Activated T-helper 1 cell treated with anti-CD3 and anti-CD28 coated beads, Interleukin-12 subunit alpha, Interleukin-12 subunit beta, Interleukin-2, Interleukin-4 antibody, amounts not matched to agents 30 ng/mL and 10 ng/mL and 1 ng/mL, durations not matched to agents 14 hours and 24 hours and 36 hours (primary cell): ENCODE results near the gene SSBP3. TPM values are rescaled to one million over a fixed set of nuclear protein-coding genes. Genes with fewer than 3 reads are reported as not detected.

Experiments
- DNase-seq: peaks from one replicate; pipeline ENCODE4 v3.0.0; 2021; ENCODE audit warnings: low spot score
- H3K27ac Mint-ChIP-seq: one replicate; pipeline ENCODE4 v1.8.0; 2021; ENCODE audit warnings: mild to moderate bottlenecking, mixed read lengths
- H3K27me3 Mint-ChIP-seq: one replicate; pipeline ENCODE4 v1.8.0; 2022; ENCODE audit warnings: mild to moderate bottlenecking, moderate library complexity, mixed read lengths; ENCODE audit not compliant: insufficient read depth
- H3K36me3 Mint-ChIP-seq: one replicate; pipeline ENCODE4 v1.8.0; 2021; ENCODE audit warnings: low read depth, mixed read lengths
- H3K4me1 Mint-ChIP-seq: one replicate; pipeline ENCODE4 v1.8.0; 2021; ENCODE audit warnings: low read depth, mixed read lengths
- H3K4me3 Mint-ChIP-seq: one replicate; pipeline ENCODE4 v1.8.0; 2021; ENCODE audit warnings: mild to moderate bottlenecking, moderate library complexity, mixed read lengths
- H3K9me3 Mint-ChIP-seq: one replicate; pipeline ENCODE4 v1.8.0; 2021; ENCODE audit warnings: mixed read lengths
- intact Hi-C: fragments of 100-400 bp; cut with micrococcal nuclease; formaldehyde crosslinking; loops from one replicate; pipeline ENCODE4 v1.15.1; 2024
- total RNA-seq: library from RNA; stranded (reverse); gene quantifications from 2 replicates; pipeline ENCODE4 v1.2.3, GENCODE V29; 2022

Gene SSBP3
- total RNA-seq, 1 donor from 2014 or later = 98.0 TPM

- Mint-ChIP-seq H3K9me3 (no peaks in the 10 kb centered on the region), H3K27me3 (no peaks in the 10 kb centered on the region), H3K36me3 (peaks cover 6% of the 10 kb centered on the region), H3K4me3 (no peak overlapping the region), H3K27ac (peak overlapping the region; percentile 44), H3K4me1 (peaks cover 5% of the 10 kb centered on the region)
- no peak for DNase-seq
- intact Hi-C loops = no loop called here
Observed at GRCh38 chr1:54256522-54257345, 149.5 kb downstream of the SSBP3 start.

- no peak for DNase-seq
- no peak overlapping the region for H3K4me3 Mint-ChIP-seq
- H3K27me3 Mint-ChIP-seq = no peaks in the 10 kb centered on the region
- intact Hi-C loops = no loop called here
- H3K9me3 Mint-ChIP-seq = no peaks in the 10 kb centered on the region
- no peak overlapping the region for H3K27ac Mint-ChIP-seq
- H3K4me1 Mint-ChIP-seq = peaks cover 5% of the 10 kb centered on the region
- peaks cover 7% of the 10 kb centered on the region for H3K36me3 Mint-ChIP-seq
Observed at GRCh38 chr1:54255026-54255702, 151.0 kb downstream of the SSBP3 start.

GRCh38 chr1:54254055-54254454, 152.1 kb downstream of the SSBP3 start:
- Mint-ChIP-seq H3K27me3 (no peaks in the 10 kb centered on the region), H3K4me1 (peaks cover 5% of the 10 kb centered on the region), H3K27ac (no peak overlapping the region), H3K36me3 (peaks cover 12% of the 10 kb centered on the region), H3K9me3 (no peaks in the 10 kb centered on the region), H3K4me3 (no peak overlapping the region)
- intact Hi-C loops = no loop called here
- DNase-seq = no peak

GRCh38 chr1:54253480-54253879, 152.7 kb downstream of the SSBP3 start:
- DNase-seq = no peak
- H3K9me3 Mint-ChIP-seq = no peaks in the 10 kb centered on the region
- peaks cover 5% of the 10 kb centered on the region for H3K4me1 Mint-ChIP-seq
- peaks cover 12% of the 10 kb centered on the region for H3K36me3 Mint-ChIP-seq
- intact Hi-C loops = no loop called here
- H3K4me3 Mint-ChIP-seq = no peak overlapping the region
- no peak overlapping the region for H3K27ac Mint-ChIP-seq
- no peaks in the 10 kb centered on the region for H3K27me3 Mint-ChIP-seq

GRCh38 chr1:54252371-54252936, 153.7 kb downstream of the SSBP3 start:
- DNase-seq = no peak
- intact Hi-C loops = no loop called here
- Mint-ChIP-seq H3K36me3 (peaks cover 14% of the 10 kb centered on the region), H3K27me3 (no peaks in the 10 kb centered on the region), H3K9me3 (no peaks in the 10 kb centered on the region), H3K27ac (peak overlapping the region; percentile 19), H3K4me1 (peaks cover 5% of the 10 kb centered on the region), H3K4me3 (no peak overlapping the region)

- H3K27ac Mint-ChIP-seq = no peak overlapping the region
Observed at GRCh38 chr1:54250670-54251069, 155.5 kb downstream of the SSBP3 start.

GRCh38 chr1:54249819-54250435, 156.3 kb downstream of the SSBP3 start:
- Mint-ChIP-seq H3K27me3 (no peaks in the 10 kb centered on the region), H3K36me3 (peaks cover 12% of the 10 kb centered on the region), H3K9me3 (no peaks in the 10 kb centered on the region), H3K27ac (no peak overlapping the region), H3K4me3 (no peak overlapping the region), H3K4me1 (peaks cover 5% of the 10 kb centered on the region)
- DNase-seq = no peak
- intact Hi-C loops = no loop called here

More at GRCh38 chr1:54250670-54251069, 155.5 kb downstream of the SSBP3 start:
- H3K4me3 Mint-ChIP-seq = no peak overlapping the region
- peaks cover 5% of the 10 kb centered on the region for H3K4me1 Mint-ChIP-seq
- intact Hi-C loops = no loop called here
- DNase-seq = no peak
- no peaks in the 10 kb centered on the region for H3K9me3 Mint-ChIP-seq
- no peaks in the 10 kb centered on the region for H3K27me3 Mint-ChIP-seq
- peaks cover 10% of the 10 kb centered on the region for H3K36me3 Mint-ChIP-seq

- Mint-ChIP-seq H3K27me3 (no peaks in the 10 kb centered on the region), H3K36me3 (peaks cover 15% of the 10 kb centered on the region), H3K27ac (peak overlapping the region; percentile 44), H3K4me3 (no peak overlapping the region), H3K4me1 (peaks cover 5% of the 10 kb centered on the region), H3K9me3 (no peaks in the 10 kb centered on the region)
- DNase-seq = no peak
- intact Hi-C loops = no loop called here
Observed at GRCh38 chr1:54248966-54249365, 157.2 kb downstream of the SSBP3 start.

- intact Hi-C loops = no loop called here
- no peaks in the 10 kb centered on the region for H3K9me3 Mint-ChIP-seq
- H3K4me3 Mint-ChIP-seq = no peak overlapping the region
- H3K36me3 Mint-ChIP-seq = peaks cover 20% of the 10 kb centered on the region
- no peaks in the 10 kb centered on the region for H3K27me3 Mint-ChIP-seq
- no peak for DNase-seq
- H3K27ac Mint-ChIP-seq = no peak overlapping the region
- H3K4me1 Mint-ChIP-seq = peaks cover 5% of the 10 kb centered on the region
Observed at GRCh38 chr1:54247863-54248515, 158.2 kb downstream of the SSBP3 start.

GRCh38 chr1:54246116-54246721, 160.0 kb downstream of the SSBP3 start:
- Mint-ChIP-seq H3K4me1 (no peaks in the 10 kb centered on the region), H3K27me3 (no peaks in the 10 kb centered on the region), H3K9me3 (no peaks in the 10 kb centered on the region), H3K27ac (peak overlapping the region; percentile 29), H3K4me3 (no peak overlapping the region), H3K36me3 (peaks cover 20% of the 10 kb centered on the region)
- intact Hi-C loops = no loop called here
- DNase-seq = no peak

GRCh38 chr1:54245501-54245900, 160.7 kb downstream of the SSBP3 start:
- Mint-ChIP-seq H3K27ac (no peak overlapping the region), H3K27me3 (no peaks in the 10 kb centered on the region), H3K36me3 (peaks cover 20% of the 10 kb centered on the region), H3K4me3 (no peak overlapping the region), H3K9me3 (no peaks in the 10 kb centered on the region), H3K4me1 (no peaks in the 10 kb centered on the region)
- intact Hi-C loops = no loop called here
- DNase-seq = no peak

- no peak overlapping the region for H3K4me3 Mint-ChIP-seq
- H3K4me1 Mint-ChIP-seq = no peaks in the 10 kb centered on the region
- no peak for DNase-seq
- intact Hi-C loops = no loop called here
- no peaks in the 10 kb centered on the region for H3K27me3 Mint-ChIP-seq
- H3K36me3 Mint-ChIP-seq = peaks cover 15% of the 10 kb centered on the region
- H3K9me3 Mint-ChIP-seq = no peaks in the 10 kb centered on the region
- H3K27ac Mint-ChIP-seq = peak overlapping the region; percentile 40
Observed at GRCh38 chr1:54244655-54245054, 161.5 kb downstream of the SSBP3 start.
